Prostate gland (tissue), 2 donors: ENCODE measurements around the gene TANGO6. TPM values are rescaled to one million over a fixed set of nuclear protein-coding genes. Genes with fewer than 3 reads are reported as not detected.

ENCODE experiments used
- DNase-seq: peaks from one replicate; pipeline ENCODE4 v3.0.0-alpha.2; 2019; ENCODE audit warnings: low spot score
- H3K27ac ChIP-seq, 2 donors: fragments of 200-600 bp; sonication (generic); 2 replicates each; pipeline ENCODE4 v1.5.1; 2017 to 2019
- H3K27me3 ChIP-seq: fragments of 200-600 bp; sonication (generic); replicated peaks from 2 replicates; pipeline ENCODE4 v1.5.1; 2019; ENCODE audit not compliant: insufficient read depth
- H3K36me3 ChIP-seq, 2 donors: fragments of 200-600 bp; sonication (generic); 1 replicate in 1 of 2; 2 replicates in 1 of 2; pipeline versions ENCODE4 v1.5.1 to v1.8.1; 2017 to 2019
- H3K4me1 ChIP-seq: fragments of 200-600 bp; sonication (generic); replicated peaks from 2 replicates; pipeline ENCODE4 v1.5.1; 2019
- H3K4me3 ChIP-seq, 2 donors: fragments of 200-600 bp; sonication (generic); 2 replicates each; pipeline ENCODE4 v1.5.1; 2017 to 2019
- H3K9me3 ChIP-seq: fragments of 200-600 bp; sonication (generic); 2 replicates; pipeline ENCODE4 v1.5.1; 2017
- POLR2A ChIP-seq: fragments of 450-650 bp; IDR thresholded peaks from one replicate; pipeline ENCODE4 v1.6.1; 2016; ENCODE audit warnings: antibody characterized with exemption, mild to moderate bottlenecking
- POLR2AphosphoS5 ChIP-seq: sonication (generic); formaldehyde crosslinking; IDR thresholded peaks from one replicate; pipeline ENCODE4 v1.6.1; 2017; ENCODE audit warnings: antibody characterized with exemption
- WGBS: methylation state at CpG from one replicate; pipeline ENCODE4 v1.1.5; 2018; 5-methylcytosine and 5-hydroxymethylcytosine counted together
- intact Hi-C: fragments of 100-400 bp; cut with DNase I; formaldehyde crosslinking; loops from one replicate; pipeline ENCODE4 v1.14.2; 2022
- total RNA-seq, 2 donors: library from RNA; depleted of rRNA; stranded (reverse); fragments of >200 nt; gene quantifications; one replicate each; pipeline ENCODE4 v1.1.0, GENCODE V29; 2016
- TF ChIP-seq, protein P1 (sequence below), 4 experiments: fragments of 200-600 bp in 2 of 4; fragments of 450-650 bp in 2 of 4; sonication (generic) in 2 of 4; IDR thresholded peaks; 1 replicate in 3 of 4; 2 replicates in 1 of 4; pipeline ENCODE4 v1.5.1; 2016 to 2019; ENCODE audit warnings: antibody characterized with exemption in 4 of 4, mild to moderate bottlenecking in 2 of 4, moderate library complexity in 2 of 4

Gene TANGO6
- total RNA-seq, 2 donors from 2014 or later = 13.1 to 28.6 TPM

DNA sequence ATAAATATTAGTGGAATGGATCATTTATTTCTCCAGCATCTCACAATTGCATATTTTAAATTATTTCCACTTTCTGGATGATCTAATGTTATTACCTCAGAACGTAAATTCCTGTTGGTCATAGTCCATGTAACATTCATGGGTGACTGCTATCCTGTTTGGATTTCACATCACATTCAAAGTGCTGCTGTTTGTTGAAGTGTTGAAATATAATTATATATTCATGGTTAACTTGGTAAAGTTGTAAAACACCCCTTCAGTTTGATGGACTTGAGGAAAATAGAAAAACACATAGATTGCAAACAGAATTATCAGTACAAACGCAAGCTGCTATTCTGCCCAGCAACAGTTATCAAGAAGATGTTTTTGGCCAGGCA, 59.6 kb downstream of the TANGO6 start:
- Histone ChIP-seq H3K27ac (no peak overlapping the region), H3K36me3 (no peaks in the 10 kb centered on the region), H3K9me3 (no peaks in the 10 kb centered on the region), H3K4me3 (no peak overlapping the region), H3K27me3 (no peaks in the 10 kb centered on the region), H3K4me1 (peaks cover 3% of the 10 kb centered on the region)
- TF ChIP-seq POLR2A = no peak
- TF ChIP-seq POLR2AphosphoS5 = no peak
- TF ChIP-seq, protein P1, sequence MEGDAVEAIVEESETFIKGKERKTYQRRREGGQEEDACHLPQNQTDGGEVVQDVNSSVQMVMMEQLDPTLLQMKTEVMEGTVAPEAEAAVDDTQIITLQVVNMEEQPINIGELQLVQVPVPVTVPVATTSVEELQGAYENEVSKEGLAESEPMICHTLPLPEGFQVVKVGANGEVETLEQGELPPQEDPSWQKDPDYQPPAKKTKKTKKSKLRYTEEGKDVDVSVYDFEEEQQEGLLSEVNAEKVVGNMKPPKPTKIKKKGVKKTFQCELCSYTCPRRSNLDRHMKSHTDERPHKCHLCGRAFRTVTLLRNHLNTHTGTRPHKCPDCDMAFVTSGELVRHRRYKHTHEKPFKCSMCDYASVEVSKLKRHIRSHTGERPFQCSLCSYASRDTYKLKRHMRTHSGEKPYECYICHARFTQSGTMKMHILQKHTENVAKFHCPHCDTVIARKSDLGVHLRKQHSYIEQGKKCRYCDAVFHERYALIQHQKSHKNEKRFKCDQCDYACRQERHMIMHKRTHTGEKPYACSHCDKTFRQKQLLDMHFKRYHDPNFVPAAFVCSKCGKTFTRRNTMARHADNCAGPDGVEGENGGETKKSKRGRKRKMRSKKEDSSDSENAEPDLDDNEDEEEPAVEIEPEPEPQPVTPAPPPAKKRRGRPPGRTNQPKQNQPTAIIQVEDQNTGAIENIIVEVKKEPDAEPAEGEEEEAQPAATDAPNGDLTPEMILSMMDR (IDR thresholded peaks at IDR 0.05) = no peak
- WGBS = 84% methylated on average over 2 of the region's 2 CpGs
- no peak for DNase-seq
- intact Hi-C loops = no loop called here

DNA sequence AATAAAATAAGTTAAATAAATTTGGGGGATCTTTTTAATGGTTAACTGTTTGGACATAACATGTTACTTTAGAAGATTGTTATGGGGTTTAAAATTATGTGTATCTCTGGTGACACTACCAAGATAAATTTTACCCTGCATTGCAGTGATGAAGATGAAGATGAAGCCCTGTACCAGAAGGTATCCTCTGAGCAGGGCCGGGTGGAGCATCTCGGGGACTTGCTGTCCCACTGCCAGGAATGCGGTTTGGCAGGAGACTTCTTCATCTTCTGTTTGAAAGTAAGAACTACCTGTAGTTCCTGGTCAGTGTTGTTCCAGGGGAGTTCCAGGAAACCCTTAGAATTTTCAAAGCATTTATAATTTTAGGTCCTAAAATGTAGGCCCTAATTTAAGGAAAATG, 64.0 kb downstream of the TANGO6 start:
- Histone ChIP-seq H3K4me1 (peaks cover 3% of the 10 kb centered on the region), H3K36me3 (no peaks in the 10 kb centered on the region), H3K4me3 (no peak overlapping the region), H3K9me3 (no peaks in the 10 kb centered on the region), H3K27ac (peak overlapping the region; percentile 29 to 31), H3K27me3 (no peaks in the 10 kb centered on the region)
- 37% methylated on average over 3 of the region's 3 CpGs for WGBS
- peak; percentile 52 for DNase-seq
- intact Hi-C loops = loop anchor here (5.0 kb wide), 1 partner anchor 210 kb away; no protein-coding TSS in a partner anchor
- TF ChIP-seq, protein P1 (IDR thresholded peaks at IDR 0.05) = no peak
- no peak for TF ChIP-seq POLR2AphosphoS5

DNA sequence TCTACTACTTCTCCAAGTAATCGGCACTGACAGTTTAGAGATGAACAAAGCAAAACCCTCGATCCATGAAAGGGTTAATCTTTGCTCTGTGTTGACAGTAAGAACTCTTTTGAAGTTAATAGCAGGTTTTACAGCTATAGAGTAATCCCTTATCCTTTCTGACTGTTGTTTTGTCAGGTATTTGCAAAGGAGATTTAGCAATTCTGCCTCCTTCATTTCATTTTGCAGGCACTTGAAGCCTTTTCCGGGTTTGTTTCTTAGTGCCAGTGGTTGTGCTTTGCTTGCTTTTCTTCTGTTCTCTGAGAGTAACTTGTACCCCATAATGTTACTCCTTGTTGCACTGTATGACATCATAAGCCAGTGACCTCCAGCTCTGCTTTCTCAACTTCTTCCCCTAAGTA, 64.5 kb downstream of the TANGO6 start:
- TF ChIP-seq, protein P1 (IDR thresholded peaks at IDR 0.05) = no peak
- no peak for TF ChIP-seq POLR2A
- TF ChIP-seq POLR2AphosphoS5 = no peak
- Histone ChIP-seq H3K9me3 (no peaks in the 10 kb centered on the region), H3K27me3 (no peaks in the 10 kb centered on the region), H3K36me3 (no peaks in the 10 kb centered on the region), H3K4me1 (peaks cover 3% of the 10 kb centered on the region), H3K4me3 (no peak overlapping the region), H3K27ac (peak overlapping the region; percentile 29 to 31)
- WGBS = 25% methylated on average over 3 of the region's 3 CpGs
- DNase-seq = no peak
- intact Hi-C loops = loop anchor here (5.0 kb wide), 1 partner anchor 210 kb away; no protein-coding TSS in a partner anchor

DNA sequence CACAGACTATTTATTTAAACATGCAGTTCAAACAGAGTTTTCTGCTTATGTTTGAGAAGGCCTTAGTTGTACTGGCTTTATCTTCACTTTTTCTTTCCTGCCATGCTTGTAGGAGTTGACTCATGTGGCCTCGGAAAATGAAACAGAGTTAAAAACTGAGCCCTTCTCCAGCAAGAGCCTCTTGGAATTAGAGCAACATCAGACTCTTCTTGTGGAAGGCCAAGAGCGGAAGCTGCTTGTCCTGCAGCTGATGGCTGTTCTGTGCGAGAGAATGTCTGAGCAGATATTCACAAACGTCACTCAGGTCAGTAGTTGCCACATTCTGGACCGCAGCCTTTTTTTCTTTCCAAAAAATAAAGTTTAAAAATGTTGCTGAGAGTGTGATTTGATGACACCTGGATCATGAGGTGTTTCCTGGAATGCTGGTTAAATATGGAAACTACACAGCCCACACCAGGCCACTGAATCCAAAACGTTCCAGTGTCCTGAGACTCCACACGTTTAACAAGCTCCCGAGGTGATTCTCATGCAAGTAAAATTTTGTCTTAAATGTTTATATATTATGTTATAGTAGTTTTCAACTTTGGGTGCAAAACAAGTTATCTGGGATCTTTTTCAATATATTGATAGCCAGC, 65.9 kb downstream of the TANGO6 start:
- intact Hi-C loops = loop anchor here (1.0 to 5.0 kb wide), 2 partner anchors 28 to 208 kb away; no protein-coding TSS in a partner anchor
- Histone ChIP-seq H3K27ac (no peak overlapping the region), H3K27me3 (no peaks in the 10 kb centered on the region), H3K4me1 (peaks cover 3% of the 10 kb centered on the region), H3K9me3 (no peaks in the 10 kb centered on the region), H3K4me3 (no peak overlapping the region), H3K36me3 (no peaks in the 10 kb centered on the region)
- TF ChIP-seq, protein P1 (IDR thresholded peaks at IDR 0.05) = no peak
- TF ChIP-seq POLR2A (no peak), POLR2AphosphoS5 (no peak)
- WGBS = 70% methylated on average over 8 of the region's 8 CpGs
- no peak for DNase-seq

DNA sequence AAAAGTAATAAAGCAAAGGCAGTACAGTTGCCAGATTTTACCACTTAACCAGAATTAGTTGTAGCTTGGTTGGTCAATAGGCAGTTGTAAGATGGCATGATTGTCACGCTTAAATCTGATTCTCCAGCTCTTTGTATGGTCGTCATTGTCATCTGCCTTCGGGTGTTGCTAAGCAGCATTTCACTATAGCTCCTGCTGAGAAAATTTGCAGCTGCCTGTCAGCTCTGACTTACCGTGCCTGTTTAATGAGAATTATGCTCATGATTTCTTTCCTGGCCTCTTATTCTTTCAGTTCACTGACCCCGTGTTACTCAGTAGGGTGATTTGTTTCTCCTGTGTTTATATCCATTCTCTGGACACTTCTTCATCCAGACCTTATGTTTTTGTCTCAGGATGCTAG, 66.7 kb downstream of the TANGO6 start:
- H3K4me1 ChIP-seq = peaks cover 3% of the 10 kb centered on the region
- intact Hi-C loops = no loop called here
- H3K36me3 ChIP-seq = no peaks in the 10 kb centered on the region
- no peak overlapping the region for H3K27ac ChIP-seq
- no peak overlapping the region for H3K4me3 ChIP-seq
- H3K9me3 ChIP-seq = no peaks in the 10 kb centered on the region
- 53% methylated on average over 5 of the region's 5 CpGs for WGBS
- no peak for DNase-seq
- H3K27me3 ChIP-seq = no peaks in the 10 kb centered on the region
- TF ChIP-seq POLR2A (no peak), POLR2AphosphoS5 (no peak)
- TF ChIP-seq, protein P1 (IDR thresholded peaks at IDR 0.05) = no peak
